Adrenal gland (tissue), 12 donors: ENCODE data around the gene TMEM89. TPM values are rescaled to one million over a fixed set of nuclear protein-coding genes. Genes with fewer than 3 reads are reported as not detected.

Experiments used
- DNase-seq, 7 donors: peaks; one replicate each; pipeline ENCODE4 v3.0.0-alpha.2; 2019 to 2020
- H3K27ac ChIP-seq, 5 donors: fragments of 200-600 bp; sonication (generic) in 4 of 5; 1 replicate in 3 of 5; 2 replicates in 2 of 5; pipeline versions ENCODE4 v1.5.1 to v1.8.0; 2016 to 2020; ENCODE audit warnings: mild to moderate bottlenecking in 1 of 5
- H3K27me3 ChIP-seq: fragments of 200-600 bp; 2 replicates; pipeline ENCODE4 v1.8.0; 2021
- H3K36me3 ChIP-seq, 2 donors: fragments of 200-600 bp; replicated peaks in 1 of 2; 1 replicate in 1 of 2; 2 replicates in 1 of 2; pipeline versions ENCODE4 v1.5.1 to v1.8.0; 2018 to 2022
- H3K4me1 ChIP-seq, 2 donors: fragments of 200-600 bp; replicated peaks in 1 of 2; 1 replicate in 1 of 2; 2 replicates in 1 of 2; pipeline versions ENCODE4 v1.5.1 to v1.8.0; 2018 to 2021
- H3K4me3 ChIP-seq, 4 donors: fragments of 200-600 bp; sonication (generic) in 3 of 4; one replicate each; pipeline ENCODE4 v1.5.1; 2016 to 2018
- H3K9me3 ChIP-seq, 3 donors: fragments of 200-600 bp; sonication (generic) in 1 of 3; replicated peaks in 1 of 3; 1 replicate in 2 of 3; 2 replicates in 1 of 3; pipeline versions ENCODE4 v1.5.1 to v1.8.0; 2016 to 2021
- CTCF ChIP-seq, 6 experiments: fragments of 450-650 bp in 4 of 6; fragments of 200-600 bp in 2 of 6; sonication (generic) in 1 of 6; IDR thresholded peaks; 1 replicate in 5 of 6; 2 replicates in 1 of 6; pipeline versions ENCODE4 v1.5.1 to v1.8.0; 2016 to 2021; ENCODE audit warnings: antibody characterized with exemption in 6 of 6, mild to moderate bottlenecking in 2 of 6, moderate library complexity in 1 of 6
- POLR2A ChIP-seq, 2 donors: fragments of 450-650 bp; IDR thresholded peaks; one replicate each; pipeline ENCODE4 v1.6.1; 2017; ENCODE audit warnings: antibody characterized with exemption in 2 of 2, mild to moderate bottlenecking in 2 of 2, moderate library complexity in 1 of 2
- WGBS, 4 donors: extraction: QIAGEN DNeasy Blood & Tissue Kit in 2 of 4; methylation state at CpG; one replicate each; pipeline versions ENCODE4 v1.1.5 to v1.1.7; 2013 to 2017; 5-methylcytosine and 5-hydroxymethylcytosine counted together
- intact Hi-C, 2 donors: fragments of 100-400 bp; cut with DNase I; formaldehyde crosslinking; loops; one replicate each; pipeline versions ENCODE4 v1.14.1 to v1.15.0; 2022 to 2023
- microRNA counts, 2 donors: library from miRNA; unstranded; fragments of <30 nt; microRNA quantifications; one replicate each; lab custom pipeline; 2016
- microRNA-seq, 3 donors: library from miRNA; unstranded; fragments of <30 nt; microRNA quantifications; one replicate each; pipeline ENCODE4, GENCODE V29; 2017 to 2020
- polyA plus RNA-seq, 3 donors: library from polyadenylated mRNA; stranded (reverse); fragments of 200-250 nt in 2 of 3; fragments of 350-450 nt in 1 of 3; fragmentation: Illumina TruSeq in 1 of 3; extraction: RNeasy Lipid Tissue Mini Kit (QIAGEN cat#74804) in 1 of 3; gene quantifications; one replicate each; pipeline ENCODE4 v1.2.3, GENCODE V29; 2013 to 2014
- total RNA-seq, 9 donors: library from RNA; depleted of rRNA in 4 of 9; stranded (reverse); fragments of >200 nt in 4 of 9; fragments of 120-200 nt in 1 of 9; fragmentation: NEBNext Ultra II Directional in 1 of 9; extraction: Animal tissue kit (Norgen Biotek cat#: 25700) in 1 of 9; gene quantifications; one replicate each; pipeline versions ENCODE4 v1.1.0 to v1.2.4, GENCODE V29; 2013 to 2023
- donor health status: healthy with polysubstance abuse.
- donor health status: Bipolar disorder and iron deficiency.
- donor health status: DM: yes; HTN: yes; CAD: no.
- donor health status: DM: no; HTN: no; CAD: no.
- donor health status: DM: no; HTN: no; CAD: no.
- donor health status: DM: yes; HTN: yes; CAD: no.

The TMEM89 gene
- total and polyA plus RNA-seq, 12 donors: not detected

GRCh38 chr3:48573973-48574585 lies 47.5 kb downstream of the TMEM89 start:
- no peaks in the 10 kb centered on the region for H3K36me3 ChIP-seq
- no peak overlapping the region for H3K27ac ChIP-seq
- no peaks in the 10 kb centered on the region for H3K4me1 ChIP-seq
- H3K4me3 ChIP-seq: no peak overlapping the region
- 90 to 100% (median 95%) methylated on average over 5 to 10 of the region's 10 CpGs for WGBS, 4 donors
- TF ChIP-seq POLR2A (IDR thresholded peaks at IDR 0.05) (no peak), CTCF (IDR thresholded peaks at IDR 0.05) (no peak)
- intact Hi-C loops: no loop called here
- no peaks in the 10 kb centered on the region for H3K9me3 ChIP-seq
- DNase-seq: no peak
- no peaks in the 10 kb centered on the region for H3K27me3 ChIP-seq

- intact Hi-C loops: no loop called here
- no peaks in the 10 kb centered on the region for H3K27me3 ChIP-seq
- 88 to 100% (median 93%) methylated on average over 4 to 7 of the region's 7 CpGs for WGBS, 4 donors
These were observed 49.1 kb downstream of the TMEM89 start for GRCh38 chr3:48572517-48572916.

GRCh38 chr3:48571938-48572337 lies 49.6 kb downstream of the TMEM89 start:
- DNase-seq: no peak

More at GRCh38 chr3:48572517-48572916, 49.1 kb downstream of the TMEM89 start:
- TF ChIP-seq POLR2A (IDR thresholded peaks at IDR 0.05): no peak
- no peak for TF ChIP-seq CTCF (IDR thresholded peaks at IDR 0.05)
- H3K36me3 ChIP-seq: no peaks in the 10 kb centered on the region
- H3K4me1 ChIP-seq: no peaks in the 10 kb centered on the region
- no peak overlapping the region for H3K4me3 ChIP-seq
- no peaks in the 10 kb centered on the region for H3K9me3 ChIP-seq
- no peak overlapping the region for H3K27ac ChIP-seq
- DNase-seq: no peak

More at GRCh38 chr3:48571938-48572337, 49.6 kb downstream of the TMEM89 start:
- H3K27me3 ChIP-seq: no peaks in the 10 kb centered on the region
- intact Hi-C loops: no loop called here
- H3K36me3 ChIP-seq: no peaks in the 10 kb centered on the region
- no peaks in the 10 kb centered on the region for H3K4me1 ChIP-seq
- no peak overlapping the region for H3K27ac ChIP-seq
- 80 to 92% (median 85%) methylated on average over 1 to 12 of the region's 12 CpGs for WGBS, 4 donors
- no peaks in the 10 kb centered on the region for H3K9me3 ChIP-seq
- no peak overlapping the region for H3K4me3 ChIP-seq
- TF ChIP-seq POLR2A (IDR thresholded peaks at IDR 0.05): no peak
- TF ChIP-seq CTCF (IDR thresholded peaks at IDR 0.05): no peak

MicroRNA genes within 50 kb of the gene (microRNA counts, 767-probe panel; counts per million panel counts)
- 0 counts per million in 2 donors for microRNA hsa-miR-711 (lab: Ali Mortazavi, UCI)

Small RNAs within 50 kb of the gene (microRNA-seq; reads per million reads assigned to microRNA genes)
- 0 reads per million in 3 donors for gene MIR4793
- 0 reads per million in 3 donors for gene MIR711

Other genes starting within 250 kb of the TMEM89 start
- gene FBXW12, start 249.6 kb downstream of the TMEM89 start, total RNA-seq: under 1 TPM in 1 of 9 donors, not detected in 8; 0.11 TPM
- gene FBXW12, start 249.6 kb downstream of the TMEM89 start, polyA plus RNA-seq: under 1 TPM in 2 of 3 donors, not detected in 1; 0.07 to 0.24 TPM
- 10 to 100 TPM in 6 of 9 donors, 1 to 10 TPM in 3; 3.4 to 23.5 (median 11.1) TPM for gene PLXNB1, start 191.7 kb downstream of the TMEM89 start, total RNA-seq
- 100 to 1,000 TPM in 1 of 3 donors, 10 to 100 TPM in 1, 1 to 10 TPM in 1; 6.1 to 115 (median 45.6) TPM for gene PLXNB1, start 191.7 kb downstream of the TMEM89 start, polyA plus RNA-seq
- gene CCDC51, start 181.7 kb downstream of the TMEM89 start, total RNA-seq: 10 to 100 TPM; 14.3 to 30.4 (median 19.5) TPM
- gene CCDC51, start 181.7 kb downstream of the TMEM89 start, polyA plus RNA-seq: 10 to 100 TPM in 1 of 3 donors, 1 to 10 TPM in 2; 7.3 to 20.8 (median 8.0) TPM
- 100 to 1,000 TPM; 177 to 603 (median 238) TPM for gene TMA7, start 181.5 kb downstream of the TMEM89 start, total RNA-seq
- 100 to 1,000 TPM; 489 to 891 (median 742) TPM for gene TMA7, start 181.5 kb downstream of the TMEM89 start, polyA plus RNA-seq
- gene ATRIP, start 175.0 kb downstream of the TMEM89 start, total RNA-seq: 10 to 100 TPM in 1 of 9 donors, 1 to 10 TPM in 8; 5.1 to 15.9 (median 6.8) TPM
- 1 to 10 TPM; 6.7 to 9.1 (median 8.4) TPM for gene ATRIP, start 175.0 kb downstream of the TMEM89 start, polyA plus RNA-seq
- 100 to 1,000 TPM; 110 to 167 (median 135) TPM for gene SHISA5, start 117.6 kb downstream of the TMEM89 start, total RNA-seq
- gene SHISA5, start 117.6 kb downstream of the TMEM89 start, polyA plus RNA-seq: 10 to 100 TPM; 77.2 to 89.4 (median 85.6) TPM
- gene PFKFB4, start 65.0 kb downstream of the TMEM89 start, total RNA-seq: 10 to 100 TPM in 2 of 9 donors, 1 to 10 TPM in 7; 2.0 to 12.9 (median 4.5) TPM
- 1 to 10 TPM; 1.8 to 5.6 (median 4.5) TPM for gene PFKFB4, start 65.0 kb downstream of the TMEM89 start, polyA plus RNA-seq
- gene UCN2, start 58.0 kb downstream of the TMEM89 start, total RNA-seq: under 1 TPM in 1 of 9 donors, not detected in 8; 0.14 TPM
- under 1 TPM in 2 of 3 donors, not detected in 1; 0.20 to 0.32 TPM for gene UCN2, start 58.0 kb downstream of the TMEM89 start, polyA plus RNA-seq
- 1 to 10 TPM in 8 of 9 donors, under 1 TPM in 1; 0.36 to 6.6 (median 2.3) TPM for gene COL7A1, start 26.4 kb downstream of the TMEM89 start, total RNA-seq
- gene COL7A1, start 26.4 kb downstream of the TMEM89 start, polyA plus RNA-seq: 10 to 100 TPM in 2 of 3 donors, under 1 TPM in 1; 0.35 to 66.9 (median 23.2) TPM
- 100 to 1,000 TPM; 229 to 418 (median 302) TPM for gene UQCRC1, start 12.1 kb downstream of the TMEM89 start, total RNA-seq
- gene UQCRC1, start 12.1 kb downstream of the TMEM89 start, polyA plus RNA-seq: 100 to 1,000 TPM; 201 to 298 (median 227) TPM
- gene SLC26A6, start 13.7 kb upstream of the TMEM89 start, total RNA-seq: 10 to 100 TPM in 8 of 9 donors, 1 to 10 TPM in 1; 7.8 to 42.5 (median 17.5) TPM
- 10 to 100 TPM in 2 of 3 donors, 1 to 10 TPM in 1; 8.3 to 47.2 (median 23.5) TPM for gene SLC26A6, start 13.7 kb upstream of the TMEM89 start, polyA plus RNA-seq
- 1 to 10 TPM in 6 of 9 donors, under 1 TPM in 3; 0.78 to 3.9 (median 1.4) TPM for gene CELSR3, start 41.1 kb upstream of the TMEM89 start, total RNA-seq
- gene CELSR3, start 41.1 kb upstream of the TMEM89 start, polyA plus RNA-seq: 10 to 100 TPM in 1 of 3 donors, 1 to 10 TPM in 2; 1.4 to 23.5 (median 4.4) TPM
- 10 to 100 TPM; 21.5 to 78.7 (median 26.9) TPM for gene NCKIPSD, start 64.1 kb upstream of the TMEM89 start, total RNA-seq
- 10 to 100 TPM; 14.0 to 29.9 (median 15.7) TPM for gene NCKIPSD, start 64.1 kb upstream of the TMEM89 start, polyA plus RNA-seq
- 100 to 1,000 TPM in 5 of 9 donors, 10 to 100 TPM in 4; 44.9 to 130 (median 103) TPM for gene IP6K2, start 95.5 kb upstream of the TMEM89 start, total RNA-seq
- 100 to 1,000 TPM in 2 of 3 donors, 10 to 100 TPM in 1; 67.2 to 185 (median 182) TPM for gene IP6K2, start 95.5 kb upstream of the TMEM89 start, polyA plus RNA-seq
- gene PRKAR2A, start 226.1 kb upstream of the TMEM89 start, total RNA-seq: 100 to 1,000 TPM in 2 of 9 donors, 10 to 100 TPM in 7; 33.0 to 177 (median 65.4) TPM
- 10 to 100 TPM in 2 of 3 donors, 1 to 10 TPM in 1; 8.4 to 41.1 (median 12.6) TPM for gene PRKAR2A, start 226.1 kb upstream of the TMEM89 start, polyA plus RNA-seq